Breast epithelium (tissue), 4 donors: ENCODE data around the gene TRIM72. TPM values are rescaled to one million over a fixed set of nuclear protein-coding genes. Genes with fewer than 3 reads are reported as not detected.
A peak's percentile ranks its signal among the peaks of the same experiment; 100 is the strongest.

Source experiments
- DNase-seq, 2 donors: peaks; one replicate each; pipeline ENCODE4 v3.0.0-alpha.2; 2019; ENCODE audit warnings: low spot score in 2 of 2
- H3K27ac ChIP-seq, 2 donors: fragments of 200-600 bp; sonication (generic) in 1 of 2; one replicate each; pipeline ENCODE4 v1.5.1; 2016 to 2019; ENCODE audit warnings: mild to moderate bottlenecking in 1 of 2
- H3K27me3 ChIP-seq, 2 donors: fragments of 200-600 bp; sonication (generic) in 1 of 2; one replicate each; pipeline versions ENCODE4 v1.5.1 to v1.6.0; 2017 to 2019; ENCODE audit warnings: control low read depth in 1 of 2, mild to moderate bottlenecking in 1 of 2
- H3K36me3 ChIP-seq: fragments of 200-600 bp; one replicate; pipeline ENCODE4 v1.5.1; 2019
- H3K4me1 ChIP-seq, 2 donors: fragments of 200-600 bp; sonication (generic); one replicate each; pipeline ENCODE4 v1.5.1; 2016 to 2019; ENCODE audit warnings: control low read depth in 1 of 2
- H3K4me3 ChIP-seq, 3 donors: fragments of 200-600 bp; sonication (generic); 1 replicate in 2 of 3; 2 replicates in 1 of 3; pipeline ENCODE4 v1.5.1; 2016 to 2019; ENCODE audit warnings: mild to moderate bottlenecking in 3 of 3, moderate library complexity in 2 of 3
- H3K9me3 ChIP-seq, 2 donors: fragments of 200-600 bp; sonication (generic) in 1 of 2; one replicate each; pipeline ENCODE4 v1.5.1; 2016 to 2019; ENCODE audit warnings: control low read depth in 1 of 2
- CTCF ChIP-seq, 3 donors: fragments of 450-650 bp; IDR thresholded peaks; one replicate each; pipeline ENCODE4 v1.5.1; 2016 to 2017; ENCODE audit warnings: antibody characterized with exemption in 3 of 3, mild to moderate bottlenecking in 3 of 3, moderate library complexity in 3 of 3
- POLR2A ChIP-seq: fragments of 450-650 bp; IDR thresholded peaks from one replicate; pipeline ENCODE4 v1.6.1; 2016; ENCODE audit warnings: antibody characterized with exemption, mild to moderate bottlenecking, moderate library complexity
- POLR2AphosphoS5 ChIP-seq, 3 donors: sonication (generic); formaldehyde crosslinking; IDR thresholded peaks; one replicate each; pipeline ENCODE4 v1.6.1; 2017; ENCODE audit warnings: antibody characterized with exemption in 3 of 3
- intact Hi-C: fragments of 100-400 bp; cut with DNase I; formaldehyde crosslinking; loops from one replicate; pipeline ENCODE4 v1.15.1; 2023; ENCODE audit warnings: low total_unique reads
- total RNA-seq, 3 donors: library from RNA; depleted of rRNA; stranded (reverse); fragments of >200 nt; gene quantifications; one replicate each; pipeline ENCODE4 v1.1.0, GENCODE V29; 2016

The TRIM72 gene
- total RNA-seq, 3 donors from 2014 or later, result under 0.01 TPM; not detected in 1

- peak overlapping the region; percentile 80 to 81 (median 81) for H3K4me3 ChIP-seq
- no peaks in the 10 kb centered on the region for H3K36me3 ChIP-seq
- TF ChIP-seq POLR2A, result no peak
- no peak for TF ChIP-seq CTCF (IDR thresholded peaks at IDR 0.05)
- TF ChIP-seq POLR2AphosphoS5 (IDR thresholded peaks at IDR 0.05), result no peak
- peak overlapping the region; percentile 96 for H3K27ac ChIP-seq
- DNase-seq, result peak in 1 of 2 donors; percentile 20
- no peaks in the 10 kb centered on the region for H3K27me3 ChIP-seq
- H3K9me3 ChIP-seq, result no peaks in the 10 kb centered on the region
- intact Hi-C loops, result no loop called here
- H3K4me1 ChIP-seq, result peaks cover 0 to 16% of the 10 kb centered on the region in 2 donors
Observed at GRCh38 chr16:31179219-31179746, 34.6 kb upstream of the TRIM72 start.

- peak; percentile 88 to 96 for DNase-seq
- TF ChIP-seq CTCF (IDR thresholded peaks at IDR 0.05) (peak in 2 of 3 donors; percentile 38 to 42), POLR2AphosphoS5 (IDR thresholded peaks at IDR 0.05) (peak; percentile 100), POLR2A (peak; percentile 99)
- intact Hi-C loops, result no loop called here
- Histone ChIP-seq H3K36me3 (no peaks in the 10 kb centered on the region), H3K27ac (peak within 1 kb of the TSS; percentile 96), H3K4me3 (peak within 1 kb of the TSS; percentile 80 to 81 (median 81)), H3K9me3 (no peaks in the 10 kb centered on the region), H3K27me3 (no peaks in the 10 kb centered on the region), H3K4me1 (peaks cover 0 to 16% of the 10 kb centered on the region in 2 donors)
Observed at GRCh38 chr16:31179747-31180459, 34.0 kb upstream of the TRIM72 start, which contains the start of gene FUS. FUS (plus strand) TSS chr16:31180139; CDS start chr16:31180215, 76 bp downstream.

GRCh38 chr16:31181102-31181830, 32.7 kb upstream of the TRIM72 start:
- Histone ChIP-seq H3K4me1 (peaks cover 0 to 16% of the 10 kb centered on the region in 2 donors), H3K36me3 (peaks cover 6% of the 10 kb centered on the region)
- peak in 1 of 2 donors; percentile 22 for DNase-seq

GRCh38 chr16:31182391-31182790, 31.5 kb upstream of the TRIM72 start:
- Histone ChIP-seq H3K4me3 (peak overlapping the region in 2 of 3 donors; percentile 81), H3K9me3 (no peaks in the 10 kb centered on the region), H3K27me3 (no peaks in the 10 kb centered on the region), H3K4me1 (peaks cover 0 to 16% of the 10 kb centered on the region in 2 donors), H3K36me3 (peaks cover 12% of the 10 kb centered on the region), H3K27ac (no peak overlapping the region)
- no peak for DNase-seq
- intact Hi-C loops, result no loop called here
- no peak for TF ChIP-seq CTCF (IDR thresholded peaks at IDR 0.05)
- TF ChIP-seq POLR2AphosphoS5 (IDR thresholded peaks at IDR 0.05), result no peak
- no peak for TF ChIP-seq POLR2A

More at GRCh38 chr16:31181102-31181830, 32.7 kb upstream of the TRIM72 start:
- Histone ChIP-seq H3K27me3 (no peaks in the 10 kb centered on the region), H3K4me3 (peak overlapping the region; percentile 80 to 81 (median 81)), H3K9me3 (no peaks in the 10 kb centered on the region), H3K27ac (peak overlapping the region; percentile 96)
- intact Hi-C loops, result no loop called here
- no peak for TF ChIP-seq POLR2A

- intact Hi-C loops, result no loop called here
- peaks cover 12% of the 10 kb centered on the region for H3K36me3 ChIP-seq
- H3K4me1 ChIP-seq, result peaks cover 0 to 16% of the 10 kb centered on the region in 2 donors
- H3K27me3 ChIP-seq, result no peaks in the 10 kb centered on the region
- no peaks in the 10 kb centered on the region for H3K9me3 ChIP-seq
- TF ChIP-seq POLR2A, result no peak
- TF ChIP-seq CTCF (IDR thresholded peaks at IDR 0.05), result no peak
- no peak for TF ChIP-seq POLR2AphosphoS5 (IDR thresholded peaks at IDR 0.05)
- no peak for DNase-seq
- no peak overlapping the region for H3K27ac ChIP-seq
- H3K4me3 ChIP-seq, result peak overlapping the region in 1 of 3 donors; percentile 81
Observed at GRCh38 chr16:31183432-31184428, 30.2 kb upstream of the TRIM72 start.
